H9 (cell line): ENCODE data around the gene DNAAF1. TPM values are rescaled to one million over a fixed set of nuclear protein-coding genes. Genes with fewer than 3 reads are reported as not detected.
A peak's percentile ranks its signal among the peaks of the same experiment; 100 is the strongest.

ENCODE experiments used
- DNase-seq: peaks from one replicate; pipeline ENCODE4 v3.0.0-alpha.2; 2017
- H2AFZ ChIP-seq: one replicate; pipeline ENCODE4 v1.6.1; 2013; ENCODE audit warnings: mild to moderate bottlenecking, low read length, control low read depth, moderate library complexity
- H2AK5ac ChIP-seq: 2 replicates; pipeline ENCODE4 v1.6.1; 2013; ENCODE audit warnings: low read length, control low read depth, mixed read lengths; ENCODE audit not compliant: insufficient read length
- H2BK120ac ChIP-seq: one replicate; pipeline ENCODE4 v1.6.1; 2013; ENCODE audit warnings: low read depth, mild to moderate bottlenecking, low read length, control low read depth, inconsistent platforms; ENCODE audit not compliant: poor library complexity, severe bottlenecking
- H2BK12ac ChIP-seq: 2 replicates; pipeline ENCODE4 v1.6.1; 2013; ENCODE audit warnings: low read length, control low read depth, mixed read lengths, low read depth; ENCODE audit not compliant: insufficient read length
- H2BK15ac ChIP-seq: 2 replicates; pipeline ENCODE4 v1.6.1; 2013; ENCODE audit warnings: low read depth, low read length, control low read depth
- H2BK20ac ChIP-seq: one replicate; pipeline ENCODE4 v1.6.1; 2013; ENCODE audit warnings: low read depth, mild to moderate bottlenecking, low read length, control low read depth, inconsistent platforms; ENCODE audit not compliant: poor library complexity, severe bottlenecking
- H2BK5ac ChIP-seq: 2 replicates; pipeline ENCODE4 v1.6.1; 2013; ENCODE audit warnings: low read length, control low read depth, mixed read lengths; ENCODE audit not compliant: insufficient read length
- H3K14ac ChIP-seq: 2 replicates; pipeline ENCODE4 v1.6.1; 2013; ENCODE audit warnings: low read length, control low read depth; ENCODE audit not compliant: insufficient read depth
- H3K18ac ChIP-seq: 2 replicates; pipeline ENCODE4 v1.6.1; 2013; ENCODE audit warnings: low read depth, mild to moderate bottlenecking, mixed read lengths, low read length, control low read depth; ENCODE audit not compliant: insufficient read length
- H3K23ac ChIP-seq: 2 replicates; pipeline ENCODE4 v1.6.1; 2013; ENCODE audit warnings: low read length, control low read depth, mixed read lengths, low read depth; ENCODE audit not compliant: insufficient read length
- H3K23me2 ChIP-seq: 2 replicates; pipeline ENCODE4 v1.6.1; 2013; ENCODE audit warnings: low read depth, mild to moderate bottlenecking, mixed read lengths, low read length, control low read depth; ENCODE audit not compliant: insufficient read length, poor library complexity, severe bottlenecking
- H3K27ac ChIP-seq: 2 replicates; pipeline ENCODE4 v1.5.1; 2013; ENCODE audit warnings: low read length, control low read depth, mixed read lengths, low read depth; ENCODE audit not compliant: insufficient read length
- H3K27me3 ChIP-seq: 2 replicates; pipeline ENCODE4 v1.6.1; 2013; ENCODE audit warnings: low read length, control low read depth, inconsistent platforms; ENCODE audit not compliant: insufficient read depth
- H3K4ac ChIP-seq: 2 replicates; pipeline ENCODE4 v1.6.1; 2013; ENCODE audit warnings: low read depth, mild to moderate bottlenecking, control low read depth, inconsistent platforms, low read length, moderate library complexity
- H3K4me1 ChIP-seq: 2 replicates; pipeline ENCODE4 v1.6.1; 2013; ENCODE audit warnings: low read length, control low read depth, inconsistent platforms; ENCODE audit not compliant: insufficient read depth
- H3K4me2 ChIP-seq: 2 replicates; pipeline ENCODE4 v1.6.1; 2013; ENCODE audit warnings: low read length, control low read depth, mixed read lengths; ENCODE audit not compliant: insufficient read length, insufficient read depth
- H3K56ac ChIP-seq: 2 replicates; pipeline ENCODE4 v1.6.1; 2013; ENCODE audit warnings: low read depth, mild to moderate bottlenecking, mixed read lengths, low read length, control low read depth; ENCODE audit not compliant: insufficient read length
- H3K79me1 ChIP-seq: 2 replicates; pipeline ENCODE4 v1.6.1; 2013; ENCODE audit warnings: low read depth, mild to moderate bottlenecking, moderate library complexity, low read length, control low read depth, inconsistent platforms; ENCODE audit not compliant: insufficient read depth, poor library complexity, severe bottlenecking
- H3K79me2 ChIP-seq: 2 replicates; pipeline ENCODE4 v1.6.1; 2013; ENCODE audit warnings: low read length, control low read depth, inconsistent platforms; ENCODE audit not compliant: insufficient read depth
- H3K9ac ChIP-seq: 2 replicates; pipeline ENCODE4 v1.6.1; 2013; ENCODE audit warnings: low read length, control low read depth, mixed read lengths; ENCODE audit not compliant: insufficient read length; ENCODE audit errors: extremely low read depth
- H3K9me3 ChIP-seq: one replicate; pipeline ENCODE4 v1.6.1; 2013; ENCODE audit warnings: low read depth, low read length, inconsistent platforms; ENCODE audit not compliant: control insufficient read depth
- H3T11ph ChIP-seq: one replicate; pipeline ENCODE4 v1.6.1; 2013; ENCODE audit warnings: mild to moderate bottlenecking, low read length, control low read depth, inconsistent platforms
- H4K20me1 ChIP-seq: one replicate; pipeline ENCODE4 v1.6.1; 2013; ENCODE audit not compliant: control insufficient read depth, insufficient read length, insufficient read depth
- H4K5ac ChIP-seq: 2 replicates; pipeline ENCODE4 v1.6.1; 2013; ENCODE audit warnings: low read depth, mild to moderate bottlenecking, mixed read lengths, low read length, control low read depth; ENCODE audit not compliant: insufficient read length
- H4K8ac ChIP-seq: replicated peaks from 2 replicates; pipeline ENCODE4 v1.6.1; 2013; ENCODE audit warnings: low read length, control low read depth, mixed read lengths, low read depth; ENCODE audit not compliant: insufficient read length
- H4K91ac ChIP-seq: 2 replicates; pipeline ENCODE4 v1.6.1; 2013; ENCODE audit warnings: low read depth, mild to moderate bottlenecking, moderate library complexity, mixed read lengths, low read length, control low read depth; ENCODE audit not compliant: insufficient read length
- H3K27ac Mint-ChIP-seq, 3 experiments: 2 replicates in 2 of 3; 3 replicates in 1 of 3; pipeline ENCODE4 v1.8.0; 2020 to 2021; ENCODE audit warnings: mixed read lengths in 3 of 3, mild to moderate bottlenecking in 1 of 3, moderate library complexity in 1 of 3
- H3K27me3 Mint-ChIP-seq: 2 replicates; pipeline ENCODE4 v1.8.0; 2021; ENCODE audit warnings: low read depth, mild to moderate bottlenecking, moderate library complexity, mixed read lengths
- H3K36me3 Mint-ChIP-seq, 3 experiments: 2 replicates in 2 of 3; 3 replicates in 1 of 3; pipeline ENCODE4 v1.8.0; 2020 to 2021; ENCODE audit warnings: low read depth in 3 of 3, mixed read lengths in 3 of 3; ENCODE audit not compliant: insufficient read depth in 1 of 3
- H3K4me1 Mint-ChIP-seq, 2 experiments: 2 replicates each; pipeline ENCODE4 v1.8.0; 2020; ENCODE audit warnings: mixed read lengths in 2 of 2
- H3K4me3 Mint-ChIP-seq, 2 experiments: 2 replicates in 1 of 2; 3 replicates in 1 of 2; pipeline ENCODE4 v1.8.0; 2020 to 2021; ENCODE audit warnings: mild to moderate bottlenecking in 2 of 2, mixed read lengths in 2 of 2, moderate library complexity in 1 of 2
- H3K9me3 Mint-ChIP-seq, 2 experiments: 2 replicates in 1 of 2; 3 replicates in 1 of 2; pipeline ENCODE4 v1.8.0; 2020; ENCODE audit warnings: mild to moderate bottlenecking in 2 of 2, mixed read lengths in 2 of 2, moderate library complexity in 1 of 2
- WGBS: extraction: QIAGEN DNeasy Blood & Tissue Kit; methylation state at CpG from one replicate; pipeline ENCODE4 v1.1.7; 2013; ENCODE audit warnings: missing lambda C conversion rate, low lambda C conversion rate, mixed read lengths; ENCODE audit not compliant: insufficient read length; ENCODE audit errors: extremely low coverage; 5-methylcytosine and 5-hydroxymethylcytosine counted together
- total RNA-seq: library from RNA; stranded (reverse); gene quantifications from 2 replicates; pipeline ENCODE4 v1.2.1, GENCODE V29; 2021
- TF ChIP-seq, protein P1 (sequence below): fragments of 200-600 bp; sonication (generic); conservative IDR thresholded peaks from 3 replicates; pipeline ENCODE4 v1.8.0; 2021; ENCODE audit warnings: antibody characterized with exemption, mild to moderate bottlenecking

The DNAAF1 gene
- total RNA-seq, 1 experiment from 2014 or later = not detected

DNA sequence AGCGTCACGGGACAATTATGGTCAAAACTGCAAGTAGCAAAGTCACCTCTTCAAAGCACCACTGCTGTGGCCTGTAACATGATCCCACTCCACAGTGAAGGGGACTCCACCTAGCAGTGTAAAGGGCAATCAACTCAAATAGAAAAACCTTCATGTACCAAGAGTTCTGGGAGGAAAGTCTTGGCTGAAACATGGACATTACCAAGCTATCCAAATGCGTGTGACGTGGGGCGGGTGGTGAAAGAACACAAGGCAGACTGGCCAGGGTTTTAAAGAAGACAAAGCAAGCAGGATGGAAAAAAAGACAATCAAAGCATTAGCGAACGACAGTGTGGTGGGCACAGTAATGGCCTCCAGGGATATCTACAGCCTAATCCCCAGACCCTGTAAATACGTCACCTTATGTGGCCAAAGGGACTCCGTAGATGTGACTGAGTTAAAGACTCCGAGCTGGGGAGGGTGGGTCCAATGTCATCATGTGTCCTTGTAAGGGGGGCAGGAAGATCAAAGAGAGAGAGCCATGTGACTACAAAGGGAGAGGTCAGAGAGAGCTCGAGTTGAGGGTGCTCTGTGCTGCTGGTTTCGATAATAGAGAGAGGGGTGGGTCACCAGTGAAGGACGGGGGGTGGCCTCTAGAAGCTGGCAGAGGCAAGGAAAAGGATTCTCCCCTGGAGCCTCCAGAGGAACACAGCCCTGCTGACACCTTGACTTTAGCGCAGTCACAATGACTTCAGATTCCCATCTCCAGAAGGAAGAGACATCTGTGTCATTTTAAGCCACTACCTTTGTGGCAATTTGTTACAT, 6.1 kb upstream of the DNAAF1 start:
- H3K23ac ChIP-seq = no peak overlapping the region
- peak overlapping the region; percentile 9 for H3K9ac ChIP-seq
- no peak overlapping the region for H3K56ac ChIP-seq
- no peak overlapping the region for H2BK12ac ChIP-seq
- H4K91ac ChIP-seq = no peak overlapping the region
- no peak overlapping the region for H2BK15ac ChIP-seq
- peaks cover 10% of the 10 kb centered on the region; the same call in 1 of the 2 replicates for H3K79me2 ChIP-seq
- peak overlapping the region; percentile 7 to 76 (median 76); a peak in 4 of 7 replicates for H3K27ac Mint-ChIP-seq
- peaks cover under 1% of the 10 kb centered on the region for H3K23me2 ChIP-seq
- peaks cover 0 to 9% of the 10 kb centered on the region in 2 experiments; a peak in 1 of 5 replicates for H3K9me3 Mint-ChIP-seq
- no peaks in the 10 kb centered on the region for H3K27me3 ChIP-seq
- peaks cover 7% of the 10 kb centered on the region for H3K79me1 ChIP-seq
- WGBS = no CpG with 5 or more reads among the region's 14 CpGs
- no peak overlapping the region for H3K4ac ChIP-seq
- no peak overlapping the region for H4K5ac ChIP-seq
- H3K9me3 ChIP-seq = no peaks in the 10 kb centered on the region
- no peak overlapping the region for H3K27ac ChIP-seq
- peaks cover 7% of the 10 kb centered on the region; the same call in 1 of the 2 replicates for H3K4me1 ChIP-seq
- peaks cover 6 to 18% (median 11%) of the 10 kb centered on the region in 3 experiments; a peak in 6 of 7 replicates for H3K36me3 Mint-ChIP-seq
- no peak overlapping the region for H3K14ac ChIP-seq
- H4K8ac ChIP-seq = no peak overlapping the region
- peak overlapping the region; percentile 23 for H3K4me2 ChIP-seq
- DNase-seq = no peak
- no peaks in the 10 kb centered on the region for H4K20me1 ChIP-seq
- H2BK5ac ChIP-seq = no peak overlapping the region
- no peaks in the 10 kb centered on the region for H3K27me3 Mint-ChIP-seq
- no peak overlapping the region for H2BK120ac ChIP-seq
- no peak overlapping the region for H3K18ac ChIP-seq
- H3T11ph ChIP-seq = no peak overlapping the region
- peak overlapping the region; percentile 6 to 41; a peak in 1 of 5 replicates for H3K4me3 Mint-ChIP-seq
- TF ChIP-seq, protein P1, sequence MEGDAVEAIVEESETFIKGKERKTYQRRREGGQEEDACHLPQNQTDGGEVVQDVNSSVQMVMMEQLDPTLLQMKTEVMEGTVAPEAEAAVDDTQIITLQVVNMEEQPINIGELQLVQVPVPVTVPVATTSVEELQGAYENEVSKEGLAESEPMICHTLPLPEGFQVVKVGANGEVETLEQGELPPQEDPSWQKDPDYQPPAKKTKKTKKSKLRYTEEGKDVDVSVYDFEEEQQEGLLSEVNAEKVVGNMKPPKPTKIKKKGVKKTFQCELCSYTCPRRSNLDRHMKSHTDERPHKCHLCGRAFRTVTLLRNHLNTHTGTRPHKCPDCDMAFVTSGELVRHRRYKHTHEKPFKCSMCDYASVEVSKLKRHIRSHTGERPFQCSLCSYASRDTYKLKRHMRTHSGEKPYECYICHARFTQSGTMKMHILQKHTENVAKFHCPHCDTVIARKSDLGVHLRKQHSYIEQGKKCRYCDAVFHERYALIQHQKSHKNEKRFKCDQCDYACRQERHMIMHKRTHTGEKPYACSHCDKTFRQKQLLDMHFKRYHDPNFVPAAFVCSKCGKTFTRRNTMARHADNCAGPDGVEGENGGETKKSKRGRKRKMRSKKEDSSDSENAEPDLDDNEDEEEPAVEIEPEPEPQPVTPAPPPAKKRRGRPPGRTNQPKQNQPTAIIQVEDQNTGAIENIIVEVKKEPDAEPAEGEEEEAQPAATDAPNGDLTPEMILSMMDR = no peak
- H2AFZ ChIP-seq = no peak overlapping the region
- no peak overlapping the region for H2AK5ac ChIP-seq
- peaks cover 53 to 55% of the 10 kb centered on the region in 2 experiments for H3K4me1 Mint-ChIP-seq
- no peak overlapping the region for H2BK20ac ChIP-seq
